Activated T-cell treated with anti-CD3 and anti-CD28 coated beads, Interleukin-2, amount 50 U/mL, for 24 hours (primary cell): ENCODE measurements around the gene AGBL4.

Experiments
- DNase-seq: peaks from one replicate; pipeline ENCODE4 v3.0.0-alpha.2; 2020
- H3K27ac Mint-ChIP-seq: 2 replicates; pipeline ENCODE4 v1.8.0; 2020; ENCODE audit warnings: mild to moderate bottlenecking, mixed read lengths
- H3K27me3 Mint-ChIP-seq: 2 replicates; pipeline ENCODE4 v1.8.0; 2020; ENCODE audit warnings: mixed read lengths
- H3K36me3 Mint-ChIP-seq: 2 replicates; pipeline ENCODE4 v1.8.0; 2020; ENCODE audit warnings: low read depth, mixed read lengths
- H3K4me1 Mint-ChIP-seq: 2 replicates; pipeline ENCODE4 v1.8.0; 2020; ENCODE audit warnings: low read depth, mixed read lengths
- H3K4me3 Mint-ChIP-seq: 2 replicates; pipeline ENCODE4 v1.8.0; 2020; ENCODE audit warnings: mild to moderate bottlenecking, moderate library complexity, mixed read lengths
- H3K9me3 Mint-ChIP-seq: 2 replicates; pipeline ENCODE4 v1.8.0; 2020; ENCODE audit warnings: mixed read lengths

Gene AGBL4

GRCh38 chr1:48603222-48603621 lies 1420.5 kb downstream of the AGBL4 start:
- Mint-ChIP-seq H3K27me3 (no peaks in the 10 kb centered on the region), H3K9me3 (no peaks in the 10 kb centered on the region), H3K36me3 (no peaks in the 10 kb centered on the region), H3K4me3 (no peak overlapping the region), H3K27ac (no peak overlapping the region), H3K4me1 (no peaks in the 10 kb centered on the region)
- DNase-seq, result no peak

GRCh38 chr1:48602349-48602748 lies 1421.4 kb downstream of the AGBL4 start:
- Mint-ChIP-seq H3K27ac (no peak overlapping the region), H3K9me3 (no peaks in the 10 kb centered on the region), H3K4me1 (no peaks in the 10 kb centered on the region), H3K27me3 (no peaks in the 10 kb centered on the region), H3K4me3 (no peak overlapping the region), H3K36me3 (no peaks in the 10 kb centered on the region)
- no peak for DNase-seq

- no peak for DNase-seq
- H3K9me3 Mint-ChIP-seq, result no peaks in the 10 kb centered on the region
- H3K4me1 Mint-ChIP-seq, result no peaks in the 10 kb centered on the region
- no peaks in the 10 kb centered on the region for H3K36me3 Mint-ChIP-seq
- no peak overlapping the region for H3K27ac Mint-ChIP-seq
- H3K4me3 Mint-ChIP-seq, result no peak overlapping the region
- no peaks in the 10 kb centered on the region for H3K27me3 Mint-ChIP-seq
Observed at GRCh38 chr1:48600182-48600581, 1423.6 kb downstream of the AGBL4 start.

- Mint-ChIP-seq H3K9me3 (no peaks in the 10 kb centered on the region), H3K27me3 (peaks cover 6% of the 10 kb centered on the region)
Observed at GRCh38 chr1:48597663-48598062, 1426.1 kb downstream of the AGBL4 start.

GRCh38 chr1:48596046-48596445 lies 1427.7 kb downstream of the AGBL4 start:
- H3K9me3 Mint-ChIP-seq, result no peaks in the 10 kb centered on the region
- DNase-seq, result no peak
- H3K4me3 Mint-ChIP-seq, result no peak overlapping the region
- no peaks in the 10 kb centered on the region for H3K36me3 Mint-ChIP-seq
- no peaks in the 10 kb centered on the region for H3K4me1 Mint-ChIP-seq
- H3K27ac Mint-ChIP-seq, result no peak overlapping the region
- peaks cover 6% of the 10 kb centered on the region for H3K27me3 Mint-ChIP-seq

More at GRCh38 chr1:48597663-48598062, 1426.1 kb downstream of the AGBL4 start:
- H3K4me1 Mint-ChIP-seq, result no peaks in the 10 kb centered on the region
- no peaks in the 10 kb centered on the region for H3K36me3 Mint-ChIP-seq
- DNase-seq, result no peak
- H3K4me3 Mint-ChIP-seq, result no peak overlapping the region
- no peak overlapping the region for H3K27ac Mint-ChIP-seq

GRCh38 chr1:48595613-48596012 lies 1428.1 kb downstream of the AGBL4 start:
- Mint-ChIP-seq H3K9me3 (no peaks in the 10 kb centered on the region), H3K27me3 (peaks cover 6% of the 10 kb centered on the region), H3K27ac (no peak overlapping the region), H3K4me1 (no peaks in the 10 kb centered on the region), H3K4me3 (no peak overlapping the region), H3K36me3 (no peaks in the 10 kb centered on the region)
- no peak for DNase-seq

GRCh38 chr1:48592330-48592729 lies 1431.4 kb downstream of the AGBL4 start:
- Mint-ChIP-seq H3K27ac (no peak overlapping the region), H3K9me3 (no peaks in the 10 kb centered on the region), H3K4me1 (no peaks in the 10 kb centered on the region), H3K27me3 (peaks cover 6% of the 10 kb centered on the region), H3K36me3 (no peaks in the 10 kb centered on the region), H3K4me3 (no peak overlapping the region)
- DNase-seq, result no peak

- H3K36me3 Mint-ChIP-seq, result no peaks in the 10 kb centered on the region
- no peaks in the 10 kb centered on the region for H3K9me3 Mint-ChIP-seq
- H3K4me1 Mint-ChIP-seq, result no peaks in the 10 kb centered on the region
- peaks cover 6% of the 10 kb centered on the region for H3K27me3 Mint-ChIP-seq
- no peak overlapping the region for H3K4me3 Mint-ChIP-seq
- no peak for DNase-seq
- no peak overlapping the region for H3K27ac Mint-ChIP-seq
Observed at GRCh38 chr1:48591181-48591580, 1432.6 kb downstream of the AGBL4 start.

- Mint-ChIP-seq H3K27ac (no peak overlapping the region), H3K9me3 (no peaks in the 10 kb centered on the region), H3K27me3 (peaks cover 17% of the 10 kb centered on the region), H3K36me3 (no peaks in the 10 kb centered on the region), H3K4me1 (no peaks in the 10 kb centered on the region), H3K4me3 (no peak overlapping the region)
- DNase-seq, result no peak
Observed at GRCh38 chr1:48588061-48588460, 1435.7 kb downstream of the AGBL4 start.

- Mint-ChIP-seq H3K36me3 (no peaks in the 10 kb centered on the region), H3K27me3 (peaks cover 21% of the 10 kb centered on the region), H3K27ac (no peak overlapping the region), H3K9me3 (no peaks in the 10 kb centered on the region), H3K4me3 (no peak overlapping the region), H3K4me1 (no peaks in the 10 kb centered on the region)
- no peak for DNase-seq
Observed at GRCh38 chr1:48582408-48582807, 1441.3 kb downstream of the AGBL4 start.

- Mint-ChIP-seq H3K4me3 (no peak overlapping the region), H3K4me1 (no peaks in the 10 kb centered on the region), H3K27me3 (peaks cover 21% of the 10 kb centered on the region), H3K9me3 (no peaks in the 10 kb centered on the region), H3K27ac (no peak overlapping the region), H3K36me3 (no peaks in the 10 kb centered on the region)
- no peak for DNase-seq
Observed at GRCh38 chr1:48581270-48581669, 1442.5 kb downstream of the AGBL4 start.

GRCh38 chr1:48576565-48576964 lies 1447.2 kb downstream of the AGBL4 start:
- H3K9me3 Mint-ChIP-seq, result no peaks in the 10 kb centered on the region
- H3K4me1 Mint-ChIP-seq, result no peaks in the 10 kb centered on the region
- no peak overlapping the region for H3K27ac Mint-ChIP-seq
- H3K36me3 Mint-ChIP-seq, result no peaks in the 10 kb centered on the region
- H3K4me3 Mint-ChIP-seq, result no peak overlapping the region
- peaks cover 7% of the 10 kb centered on the region for H3K27me3 Mint-ChIP-seq
- no peak for DNase-seq

GRCh38 chr1:48572646-48573258 lies 1451.0 kb downstream of the AGBL4 start:
- Mint-ChIP-seq H3K27me3 (peaks cover 10% of the 10 kb centered on the region), H3K27ac (no peak overlapping the region), H3K4me1 (no peaks in the 10 kb centered on the region), H3K9me3 (no peaks in the 10 kb centered on the region), H3K4me3 (no peak overlapping the region), H3K36me3 (no peaks in the 10 kb centered on the region)
- no peak for DNase-seq

GRCh38 chr1:48572134-48572533 lies 1451.6 kb downstream of the AGBL4 start:
- Mint-ChIP-seq H3K9me3 (no peaks in the 10 kb centered on the region), H3K27me3 (peaks cover 10% of the 10 kb centered on the region), H3K36me3 (no peaks in the 10 kb centered on the region), H3K4me3 (no peak overlapping the region), H3K27ac (no peak overlapping the region), H3K4me1 (no peaks in the 10 kb centered on the region)
- DNase-seq, result no peak

GRCh38 chr1:48571303-48571987 lies 1452.3 kb downstream of the AGBL4 start:
- Mint-ChIP-seq H3K36me3 (no peaks in the 10 kb centered on the region), H3K4me3 (no peak overlapping the region), H3K27me3 (peaks cover 10% of the 10 kb centered on the region), H3K27ac (no peak overlapping the region), H3K9me3 (no peaks in the 10 kb centered on the region), H3K4me1 (no peaks in the 10 kb centered on the region)
- DNase-seq, result no peak
